HG03095 (cell line): ENCODE results near the gene USP28.
A peak's percentile ranks its signal among the peaks of the same experiment; 100 is the strongest.
"Not testable (repeated sequence)": the region's sequence is repeated elsewhere in the genome, so short reads cannot be mapped to it uniquely, and the experiment has no call there.

Source experiments
- ATAC-seq: cut with Tn5 transposase; IDR thresholded peaks from one replicate; pipeline ENCODE4 v1.9.1; 2021; ENCODE audit warnings: moderate library complexity; ENCODE audit not compliant: unreplicated experiment

The USP28 gene

DNA sequence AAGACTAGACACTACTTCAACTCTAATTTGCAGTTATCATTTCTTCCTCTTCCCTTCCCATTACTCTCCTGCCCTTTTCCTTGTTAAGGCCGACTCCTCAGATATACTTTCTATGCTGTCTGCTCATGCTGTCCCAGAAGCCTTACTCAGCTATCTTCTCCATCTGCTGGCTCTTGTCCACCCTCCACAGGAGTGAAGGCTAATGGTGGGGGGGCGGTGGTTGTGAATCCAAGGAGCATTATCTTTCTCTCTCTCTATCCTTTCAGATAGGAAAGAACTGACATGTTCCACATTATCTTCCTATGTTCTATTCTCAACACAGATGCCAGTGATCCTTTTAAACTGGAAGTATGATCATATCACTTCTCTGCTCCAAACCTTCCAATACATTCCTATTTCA is 37.4 kb downstream of the USP28 start:
- ATAC-seq = no peak

- ATAC-seq = no peak
These were observed 40.1 kb downstream of the USP28 start for GRCh38 chr11:113835306-113835705.

GRCh38 chr11:113833151-113833550 is 42.2 kb downstream of the USP28 start:
- ATAC-seq = no peak

DNA sequence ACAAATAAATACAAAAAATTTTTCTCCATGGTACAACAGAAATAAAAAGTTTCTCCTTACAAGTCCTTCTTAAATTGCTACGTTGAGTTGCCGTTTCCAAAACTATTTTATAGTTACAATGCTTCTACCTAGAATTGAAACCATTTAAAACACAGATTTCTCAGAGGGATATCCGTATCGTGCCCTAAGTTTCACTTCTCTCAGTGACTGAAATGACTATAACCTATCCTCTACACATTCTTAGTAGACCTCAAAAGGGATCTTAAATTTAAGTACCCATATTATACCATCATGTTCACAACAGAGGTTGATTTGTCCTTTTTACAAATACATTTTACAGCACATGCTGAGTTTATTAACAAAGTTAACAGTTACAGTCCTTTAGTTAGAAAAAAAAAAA is 44.1 kb downstream of the USP28 start:
- peak; percentile 96 for ATAC-seq

DNA sequence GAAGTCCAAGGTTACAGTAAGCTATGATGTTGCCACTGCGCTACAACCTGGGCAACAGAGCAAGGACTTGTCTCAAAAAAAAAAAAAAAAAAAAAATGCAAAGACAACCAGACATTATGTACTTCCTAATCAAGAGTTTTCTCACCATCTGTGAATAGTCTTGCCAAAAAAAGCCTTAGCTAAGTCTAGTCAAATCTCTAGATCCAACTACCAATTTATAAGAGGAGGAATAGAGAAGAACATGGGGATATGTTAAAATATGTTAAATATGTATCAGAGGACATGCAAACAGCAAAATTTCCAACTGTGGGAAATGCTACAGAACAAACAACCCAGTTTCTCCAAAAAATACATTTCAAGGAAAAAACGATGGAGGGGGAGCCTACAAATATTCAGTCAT is 45.6 kb downstream of the USP28 start:
- ATAC-seq = no peak

GRCh38 chr11:113828191-113828590 is 47.2 kb downstream of the USP28 start:
- no peak for ATAC-seq

GRCh38 chr11:113827477-113827876 is 47.9 kb downstream of the USP28 start:
- ATAC-seq = no peak

GRCh38 chr11:113818426-113818825 is 56.9 kb downstream of the USP28 start:
- no peak for ATAC-seq

GRCh38 chr11:113817626-113818025 is 57.7 kb downstream of the USP28 start:
- no peak for ATAC-seq

DNA sequence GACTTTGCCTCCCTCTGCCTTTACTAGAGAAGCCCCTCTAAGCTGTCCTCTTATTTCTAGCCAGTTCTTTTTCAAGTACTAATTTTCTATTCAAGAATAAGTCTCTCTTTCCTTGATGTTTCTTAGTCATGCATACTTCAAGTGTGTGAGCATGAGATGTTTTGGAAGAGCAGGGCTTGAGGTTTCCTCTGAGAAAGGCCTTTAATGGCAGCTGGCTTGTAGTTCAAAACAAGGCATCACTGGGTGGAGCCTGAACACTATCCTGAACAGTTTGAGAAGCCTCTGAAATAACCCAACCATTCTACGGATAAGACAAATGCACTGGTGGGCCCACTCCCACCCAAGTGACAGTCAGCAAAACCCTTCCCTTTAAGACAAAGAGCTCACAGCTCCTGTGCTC is 58.2 kb downstream of the USP28 start:
- ATAC-seq = no peak

DNA sequence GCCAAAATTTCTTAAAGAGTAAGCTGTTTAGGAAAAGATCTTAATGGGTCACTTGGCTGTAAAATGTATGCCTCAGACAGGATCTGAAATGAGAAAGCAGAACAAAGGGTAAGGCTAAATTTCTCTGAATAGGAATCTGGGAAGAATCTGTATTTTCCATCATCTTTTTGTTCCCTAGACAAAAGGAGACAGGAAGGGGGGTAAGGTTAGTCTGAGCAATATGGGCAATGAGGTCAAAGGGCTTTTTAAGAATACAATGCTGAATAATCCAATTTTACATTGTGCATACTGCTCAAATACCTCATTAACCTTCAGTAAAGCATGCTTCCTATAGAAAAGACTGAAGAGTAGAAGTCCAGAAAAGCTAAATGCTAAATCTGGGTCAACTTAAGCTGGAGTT is 61.2 kb downstream of the USP28 start:
- no peak for ATAC-seq

- ATAC-seq = no peak
These were observed 66.4 kb downstream of the USP28 start for GRCh38 chr11:113808931-113809330.

DNA sequence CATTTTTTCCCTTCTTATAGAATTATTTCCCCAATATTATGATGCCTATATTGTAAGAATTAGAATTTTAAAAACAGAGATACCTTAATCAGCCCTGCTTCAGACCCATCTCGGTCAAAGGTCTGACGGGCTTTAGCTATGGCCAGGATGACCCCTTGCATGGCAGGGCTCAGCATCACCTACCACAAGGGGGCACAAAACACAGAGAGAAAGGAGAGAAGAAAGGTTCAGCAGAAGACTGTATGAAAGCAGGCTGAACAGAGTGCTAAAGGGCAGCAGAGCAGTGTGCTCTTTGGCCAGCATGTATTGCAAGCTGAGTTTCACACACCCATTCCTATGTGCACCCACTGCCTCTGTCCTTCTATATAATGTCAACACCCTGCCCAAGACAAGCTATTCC is 69.0 kb downstream of the USP28 start:
- no peak for ATAC-seq

DNA sequence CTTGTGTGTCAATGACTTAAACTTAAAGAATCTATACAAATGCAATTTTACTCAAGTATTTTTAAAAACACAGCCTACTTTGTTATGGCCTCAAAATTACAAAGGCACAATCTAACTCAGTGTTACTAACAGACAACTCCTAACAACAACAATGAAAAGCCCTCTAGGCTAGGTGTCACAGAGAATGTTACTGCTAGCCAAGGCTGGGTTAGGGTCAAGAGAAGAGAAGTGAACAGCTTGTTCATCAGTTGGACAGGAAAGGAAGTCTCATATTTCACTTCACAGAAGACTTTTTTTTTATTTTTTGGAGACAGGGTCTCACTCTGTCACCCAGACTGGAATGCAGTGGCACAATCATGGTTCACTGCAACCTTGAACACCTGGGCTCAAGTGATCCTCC is 69.7 kb downstream of the USP28 start:
- ATAC-seq = no peak

- ATAC-seq = no peak
These were observed 72.8 kb downstream of the USP28 start for GRCh38 chr11:113802621-113803020.

- no peak for ATAC-seq
These were observed 78.6 kb downstream of the USP28 start for GRCh38 chr11:113796663-113797259.

GRCh38 chr11:113789675-113790320 is 85.6 kb downstream of the USP28 start:
- no peak for ATAC-seq

- not testable (repeated sequence) for ATAC-seq
These were observed 86.4 kb downstream of the USP28 start for GRCh38 chr11:113789016-113789415.

DNA sequence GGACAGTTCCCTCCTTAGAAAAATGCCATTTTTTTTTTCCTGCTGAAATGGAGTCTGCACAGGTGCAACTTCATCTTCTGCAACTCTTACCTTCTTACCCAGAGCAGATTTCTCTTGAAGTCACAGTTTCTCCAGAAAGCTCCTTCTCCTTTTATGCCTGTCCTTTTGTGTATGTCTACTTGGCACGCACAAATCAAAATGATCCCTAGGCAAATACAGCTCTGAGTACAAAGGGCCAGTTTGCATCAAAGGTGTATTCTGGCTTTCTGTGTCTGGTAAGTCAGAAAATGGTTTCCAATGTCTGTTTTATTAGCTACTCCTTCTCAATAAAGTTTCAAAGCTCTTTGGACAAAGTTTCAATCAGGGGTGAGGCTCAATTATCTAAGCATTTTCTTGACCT is 93.2 kb downstream of the USP28 start:
- no peak for ATAC-seq

- ATAC-seq = no peak
These were observed 93.7 kb downstream of the USP28 start for GRCh38 chr11:113781682-113782081.

DNA sequence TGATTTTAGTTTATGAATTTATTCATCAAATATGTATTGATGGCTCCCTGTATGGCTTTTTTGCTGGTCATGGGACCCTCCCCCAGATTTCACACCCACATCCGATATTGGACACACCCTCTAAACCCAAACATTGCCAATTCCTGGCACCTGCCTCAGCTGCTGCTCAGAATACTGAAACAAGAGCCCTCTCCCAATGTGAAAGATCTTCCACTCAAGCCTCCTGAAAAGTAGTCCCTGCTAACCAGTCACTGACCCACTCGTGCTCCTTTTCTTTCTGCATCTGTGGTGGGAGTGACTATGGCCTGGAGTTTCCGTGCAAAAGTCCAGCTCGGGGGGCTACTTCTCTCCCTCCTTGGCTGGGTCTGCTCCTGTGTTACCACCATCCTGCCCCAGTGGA is 95.9 kb downstream of the USP28 start, which contains the start of gene CLDN25:
Gene CLDN25 (plus strand): TSS at position 301 of the 400 bp plus-strand sequence. CDS start 0 bp downstream, at position 301.
- ATAC-seq = no peak

GRCh38 chr11:113778111-113778910 is 97.1 kb downstream of the USP28 start:
- ATAC-seq = no peak
